ENCODE measurements around the gene FBXW8. TPM values are rescaled to one million over a fixed set of nuclear protein-coding genes. Genes with fewer than 3 reads are reported as not detected.

The FBXW8 gene
- total and polyA plus RNA-seq, 4 donors = 3.9 to 20.3 (median 12.5) TPM

DNA sequence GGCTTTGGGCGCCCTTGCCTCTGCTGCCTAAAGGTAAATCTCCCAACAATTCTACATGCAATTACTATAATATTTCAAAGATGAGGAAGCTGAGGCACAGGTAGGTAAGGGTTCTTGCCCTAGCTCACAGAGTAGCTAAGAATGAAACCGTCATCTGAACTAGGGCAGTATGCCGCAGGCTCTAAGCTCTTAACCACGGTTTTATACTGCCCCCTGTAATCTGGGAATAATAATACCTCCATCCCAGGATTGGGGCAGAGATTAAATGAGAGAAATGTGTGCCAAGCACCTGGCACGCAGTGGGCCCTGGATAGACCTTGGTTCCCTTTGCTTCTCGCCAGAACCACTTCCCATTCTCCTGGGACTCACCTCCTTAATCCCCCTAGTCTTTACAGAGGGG lies 28.0 kb upstream of the FBXW8 start:
- Histone ChIP-seq H3K4me1 (ENCODE audit: control insufficient read depth in 5 of 5, insufficient read depth in 5 of 5, low read length in 5 of 5) (peaks cover 0 to 22% (median 14%) of the 10 kb centered on the region in 5 donors), H3K9me3 (ENCODE audit: control insufficient read depth in 4 of 4, insufficient read depth in 3 of 4, low read length in 3 of 4) (peaks cover 0 to 2% (median 0%) of the 10 kb centered on the region in 4 donors), H3K36me3 (ENCODE audit: control insufficient read depth in 4 of 4, insufficient read depth in 4 of 4, low read length in 4 of 4) (no peaks in the 10 kb centered on the region), H3K4me3 (no peak overlapping the region), H3K27me3 (ENCODE audit: control insufficient read depth in 3 of 3, insufficient read depth in 3 of 3, low read length in 2 of 3) (peaks cover 7 to 56% (median 55%) of the 10 kb centered on the region in 3 donors), H3K27ac (ENCODE audit: low read depth in 1 of 2, low read length in 1 of 2) (no peak overlapping the region), H3K9ac (ENCODE audit: insufficient read depth in 1 of 2, low read length in 2 of 2) (no peak overlapping the region)
- WGBS, 2 donors = 17 to 24% methylated on average over 6 of the region's 6 CpGs
- TF ChIP-seq, protein P1, sequence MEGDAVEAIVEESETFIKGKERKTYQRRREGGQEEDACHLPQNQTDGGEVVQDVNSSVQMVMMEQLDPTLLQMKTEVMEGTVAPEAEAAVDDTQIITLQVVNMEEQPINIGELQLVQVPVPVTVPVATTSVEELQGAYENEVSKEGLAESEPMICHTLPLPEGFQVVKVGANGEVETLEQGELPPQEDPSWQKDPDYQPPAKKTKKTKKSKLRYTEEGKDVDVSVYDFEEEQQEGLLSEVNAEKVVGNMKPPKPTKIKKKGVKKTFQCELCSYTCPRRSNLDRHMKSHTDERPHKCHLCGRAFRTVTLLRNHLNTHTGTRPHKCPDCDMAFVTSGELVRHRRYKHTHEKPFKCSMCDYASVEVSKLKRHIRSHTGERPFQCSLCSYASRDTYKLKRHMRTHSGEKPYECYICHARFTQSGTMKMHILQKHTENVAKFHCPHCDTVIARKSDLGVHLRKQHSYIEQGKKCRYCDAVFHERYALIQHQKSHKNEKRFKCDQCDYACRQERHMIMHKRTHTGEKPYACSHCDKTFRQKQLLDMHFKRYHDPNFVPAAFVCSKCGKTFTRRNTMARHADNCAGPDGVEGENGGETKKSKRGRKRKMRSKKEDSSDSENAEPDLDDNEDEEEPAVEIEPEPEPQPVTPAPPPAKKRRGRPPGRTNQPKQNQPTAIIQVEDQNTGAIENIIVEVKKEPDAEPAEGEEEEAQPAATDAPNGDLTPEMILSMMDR (IDR thresholded peaks at IDR 0.05; ENCODE audit: control extremely low read depth, extremely low read depth) = no peak
- ATAC-seq (ENCODE audit: insufficient read depth, low FRiP score) (no peak), DNase-seq (peak in 2 of 3 donors; percentile 35 to 37)

DNA sequence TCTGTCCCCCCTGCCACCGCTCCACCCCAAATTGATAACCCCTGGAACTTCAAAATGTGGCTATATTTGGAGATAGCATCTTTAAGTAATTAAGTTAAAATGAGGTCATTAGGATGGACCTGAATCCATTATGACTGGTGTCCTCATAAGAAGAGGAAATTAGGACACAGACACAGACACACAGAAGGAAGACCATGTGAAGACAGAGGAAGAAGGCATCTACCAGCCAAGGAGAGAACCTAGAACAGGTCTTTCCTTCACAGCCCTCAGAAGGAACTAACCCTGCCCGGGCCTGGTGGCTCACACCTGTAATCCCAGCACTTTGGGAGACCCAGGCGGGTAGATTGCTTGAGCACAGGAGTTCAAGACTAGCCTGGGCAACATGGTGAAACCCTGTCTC lies 25.9 kb upstream of the FBXW8 start:
- Histone ChIP-seq H3K9ac (ENCODE audit: insufficient read depth in 1 of 2, low read length in 2 of 2) (no peak overlapping the region), H3K27ac (ENCODE audit: low read depth in 1 of 2, low read length in 1 of 2) (no peak overlapping the region), H3K4me1 (ENCODE audit: control insufficient read depth in 5 of 5, insufficient read depth in 5 of 5, low read length in 5 of 5) (peaks cover 0 to 14% (median 8%) of the 10 kb centered on the region in 5 donors), H3K9me3 (ENCODE audit: control insufficient read depth in 4 of 4, insufficient read depth in 3 of 4, low read length in 3 of 4) (peaks cover 0 to under 1% (median 0%) of the 10 kb centered on the region in 4 donors), H3K36me3 (ENCODE audit: control insufficient read depth in 4 of 4, insufficient read depth in 4 of 4, low read length in 4 of 4) (no peaks in the 10 kb centered on the region), H3K4me3 (no peak overlapping the region), H3K27me3 (ENCODE audit: control insufficient read depth in 3 of 3, insufficient read depth in 3 of 3, low read length in 2 of 3) (peaks cover 0 to 43% (median 37%) of the 10 kb centered on the region in 3 donors)
- DNase-seq (no peak), ATAC-seq (ENCODE audit: insufficient read depth, low FRiP score) (no peak)
- TF ChIP-seq, protein P1 (IDR thresholded peaks at IDR 0.05; ENCODE audit: control extremely low read depth, extremely low read depth) = no peak
- 63 to 87% methylated on average over 3 of the region's 3 CpGs for WGBS, 2 donors

DNA sequence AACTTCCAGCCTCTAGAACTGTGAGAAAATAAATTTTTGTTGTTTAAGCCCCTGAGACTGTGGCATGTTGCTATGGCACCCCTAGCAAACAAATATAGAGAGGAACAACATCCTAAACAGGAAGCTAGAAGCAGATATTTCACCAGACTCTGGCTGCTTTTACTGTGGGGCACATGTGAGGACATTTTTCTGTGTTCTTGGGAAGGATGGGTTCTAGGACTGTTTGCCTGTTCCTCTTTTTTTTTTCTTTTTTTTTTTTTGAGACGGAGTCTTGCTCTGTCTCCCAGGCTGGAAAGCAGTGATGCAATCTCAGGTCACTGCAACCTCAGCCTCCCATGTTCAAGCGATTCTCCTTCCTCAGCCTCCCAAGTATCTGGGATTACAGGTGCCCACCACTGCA lies 25.3 kb upstream of the FBXW8 start:
- peak in 2 of 3 donors; percentile 40 to 45 for DNase-seq
- H3K4me1 ChIP-seq (ENCODE audit: control insufficient read depth in 5 of 5, insufficient read depth in 5 of 5, low read length in 5 of 5) = peaks cover 0 to 12% (median 8%) of the 10 kb centered on the region in 5 donors
- WGBS, 2 donors = 31 to 56% methylated on average over 2 of the region's 2 CpGs
- peaks cover 0 to 37% (median 31%) of the 10 kb centered on the region in 3 donors for H3K27me3 ChIP-seq (ENCODE audit: control insufficient read depth in 3 of 3, insufficient read depth in 3 of 3, low read length in 2 of 3)
- peaks cover 0 to 2% (median 0%) of the 10 kb centered on the region in 4 donors for H3K9me3 ChIP-seq (ENCODE audit: control insufficient read depth in 4 of 4, insufficient read depth in 3 of 4, low read length in 3 of 4)
- H3K27ac ChIP-seq (ENCODE audit: low read depth in 1 of 2, low read length in 1 of 2) = no peak overlapping the region
- H3K4me3 ChIP-seq = no peak overlapping the region
- H3K36me3 ChIP-seq (ENCODE audit: control insufficient read depth in 4 of 4, insufficient read depth in 4 of 4, low read length in 4 of 4) = no peaks in the 10 kb centered on the region
- TF ChIP-seq, protein P1 (IDR thresholded peaks at IDR 0.05; ENCODE audit: control extremely low read depth, extremely low read depth) = no peak
- H3K9ac ChIP-seq (ENCODE audit: insufficient read depth in 1 of 2, low read length in 2 of 2) = no peak overlapping the region
- no peak for ATAC-seq (ENCODE audit: insufficient read depth, low FRiP score)

DNA sequence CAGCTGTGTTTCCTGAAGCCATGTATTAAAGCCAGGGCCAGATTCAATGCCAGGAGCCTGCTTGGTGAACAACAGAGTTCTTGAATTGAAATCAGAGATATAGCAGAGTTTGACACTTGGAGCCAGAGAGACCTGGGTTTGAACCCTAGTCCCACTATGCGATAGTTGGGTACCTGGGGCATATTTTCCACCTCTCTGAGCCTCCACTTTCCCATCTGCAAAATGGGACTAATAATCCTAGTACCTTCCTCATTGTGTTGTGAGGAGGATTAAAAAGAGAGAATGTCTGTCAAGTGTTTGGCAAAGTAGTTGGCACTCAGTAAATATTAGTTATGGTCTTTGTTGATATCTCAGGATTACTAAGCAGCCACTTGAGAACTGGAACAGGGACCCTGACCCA lies 23.5 kb upstream of the FBXW8 start:
- Histone ChIP-seq H3K27ac (ENCODE audit: low read depth in 1 of 2, low read length in 1 of 2) (no peak overlapping the region), H3K4me1 (ENCODE audit: control insufficient read depth in 5 of 5, insufficient read depth in 5 of 5, low read length in 5 of 5) (peaks cover 0 to under 1% (median 0%) of the 10 kb centered on the region in 5 donors), H3K9ac (ENCODE audit: insufficient read depth in 1 of 2, low read length in 2 of 2) (no peak overlapping the region), H3K36me3 (ENCODE audit: control insufficient read depth in 4 of 4, insufficient read depth in 4 of 4, low read length in 4 of 4) (no peaks in the 10 kb centered on the region), H3K9me3 (ENCODE audit: control insufficient read depth in 4 of 4, insufficient read depth in 3 of 4, low read length in 3 of 4) (peaks cover 0 to 2% (median 0%) of the 10 kb centered on the region in 4 donors), H3K27me3 (ENCODE audit: control insufficient read depth in 3 of 3, insufficient read depth in 3 of 3, low read length in 2 of 3) (peaks cover 0 to 27% (median 18%) of the 10 kb centered on the region in 3 donors), H3K4me3 (no peak overlapping the region)
- DNase-seq = no peak
- TF ChIP-seq, protein P1 (IDR thresholded peaks at IDR 0.05; ENCODE audit: control extremely low read depth, extremely low read depth) = no peak
- 90 to 97% methylated on average over 1 of the region's 1 CpG for whole genome bisulfite sequencing, 2 donors
- no peak for ATAC-seq (ENCODE audit: insufficient read depth, low FRiP score)

Data from lung (tissue), 12 donors.